ENCODE measurements around the gene CHAD. TPM values are rescaled to one million over a fixed set of nuclear protein-coding genes. Genes with fewer than 3 reads are reported as not detected.

The CHAD gene
- total and polyA plus RNA-seq, 2 of the 13 experiments (the other 11 are each of a cell fraction or from before 2014, with no cell fraction given), result 1.4 TPM; not detected in 1

DNA sequence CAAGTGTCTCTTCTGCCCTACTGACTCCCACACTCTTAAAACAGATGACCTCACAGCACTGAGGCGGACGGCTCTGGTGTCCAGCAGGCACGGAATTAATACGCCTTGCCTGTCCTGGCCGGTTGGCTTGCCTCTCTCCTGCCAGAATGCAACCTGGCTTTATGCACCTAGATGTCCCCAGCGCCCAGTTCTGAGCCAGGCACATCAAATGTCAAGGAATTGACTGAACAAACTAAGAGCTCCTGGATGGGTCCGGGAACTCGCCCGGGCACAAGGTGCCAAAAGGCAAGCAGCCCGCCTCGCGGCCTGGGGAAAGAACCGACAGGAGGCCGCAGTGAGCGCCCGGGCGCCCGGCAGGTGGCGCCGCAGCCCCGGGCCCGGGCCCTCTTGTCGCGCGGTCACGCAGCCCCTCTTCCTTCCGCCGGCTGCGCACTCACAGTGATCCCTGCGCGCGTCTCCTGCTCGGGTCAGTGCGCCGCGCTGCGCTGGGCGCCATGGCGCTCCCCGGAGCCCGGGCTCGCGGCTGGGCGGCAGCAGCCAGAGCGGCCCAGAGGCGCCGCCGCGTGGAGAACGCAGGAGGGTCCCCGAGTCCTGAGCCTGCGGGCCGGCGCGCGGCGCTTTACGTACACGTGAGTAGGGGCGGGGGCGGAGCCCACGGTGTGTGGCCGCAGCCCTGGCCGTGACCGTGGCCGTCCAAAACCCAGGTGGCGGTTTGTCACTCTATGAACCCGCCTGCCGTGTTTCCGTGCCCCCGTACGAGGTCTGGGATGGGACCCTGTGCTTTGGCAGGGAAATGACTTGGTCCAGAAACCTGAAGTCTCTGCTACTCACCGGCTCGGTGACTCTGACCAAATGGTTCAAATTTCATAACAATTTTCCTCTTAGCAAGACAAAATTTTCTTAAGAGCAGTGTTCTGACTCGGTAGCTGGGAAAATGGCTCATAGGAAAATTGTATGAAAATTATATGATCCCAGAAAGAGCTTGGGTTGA is 10.0 kb upstream of the CHAD start, which contains the start of gene RSAD1 (continued):
- TF ChIP-seq, protein P1, sequence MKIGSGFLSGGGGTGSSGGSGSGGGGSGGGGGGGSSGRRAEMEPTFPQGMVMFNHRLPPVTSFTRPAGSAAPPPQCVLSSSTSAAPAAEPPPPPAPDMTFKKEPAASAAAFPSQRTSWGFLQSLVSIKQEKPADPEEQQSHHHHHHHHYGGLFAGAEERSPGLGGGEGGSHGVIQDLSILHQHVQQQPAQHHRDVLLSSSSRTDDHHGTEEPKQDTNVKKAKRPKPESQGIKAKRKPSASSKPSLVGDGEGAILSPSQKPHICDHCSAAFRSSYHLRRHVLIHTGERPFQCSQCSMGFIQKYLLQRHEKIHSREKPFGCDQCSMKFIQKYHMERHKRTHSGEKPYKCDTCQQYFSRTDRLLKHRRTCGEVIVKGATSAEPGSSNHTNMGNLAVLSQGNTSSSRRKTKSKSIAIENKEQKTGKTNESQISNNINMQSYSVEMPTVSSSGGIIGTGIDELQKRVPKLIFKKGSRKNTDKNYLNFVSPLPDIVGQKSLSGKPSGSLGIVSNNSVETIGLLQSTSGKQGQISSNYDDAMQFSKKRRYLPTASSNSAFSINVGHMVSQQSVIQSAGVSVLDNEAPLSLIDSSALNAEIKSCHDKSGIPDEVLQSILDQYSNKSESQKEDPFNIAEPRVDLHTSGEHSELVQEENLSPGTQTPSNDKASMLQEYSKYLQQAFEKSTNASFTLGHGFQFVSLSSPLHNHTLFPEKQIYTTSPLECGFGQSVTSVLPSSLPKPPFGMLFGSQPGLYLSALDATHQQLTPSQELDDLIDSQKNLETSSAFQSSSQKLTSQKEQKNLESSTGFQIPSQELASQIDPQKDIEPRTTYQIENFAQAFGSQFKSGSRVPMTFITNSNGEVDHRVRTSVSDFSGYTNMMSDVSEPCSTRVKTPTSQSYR (CRISPR knock-in tag; IDR thresholded peaks at IDR 0.05; ENCODE audit: borderline replicate concordance), result peak; percentile 36; the same call in 1 of the 2 replicates
- TF ChIP-seq, protein P2, sequence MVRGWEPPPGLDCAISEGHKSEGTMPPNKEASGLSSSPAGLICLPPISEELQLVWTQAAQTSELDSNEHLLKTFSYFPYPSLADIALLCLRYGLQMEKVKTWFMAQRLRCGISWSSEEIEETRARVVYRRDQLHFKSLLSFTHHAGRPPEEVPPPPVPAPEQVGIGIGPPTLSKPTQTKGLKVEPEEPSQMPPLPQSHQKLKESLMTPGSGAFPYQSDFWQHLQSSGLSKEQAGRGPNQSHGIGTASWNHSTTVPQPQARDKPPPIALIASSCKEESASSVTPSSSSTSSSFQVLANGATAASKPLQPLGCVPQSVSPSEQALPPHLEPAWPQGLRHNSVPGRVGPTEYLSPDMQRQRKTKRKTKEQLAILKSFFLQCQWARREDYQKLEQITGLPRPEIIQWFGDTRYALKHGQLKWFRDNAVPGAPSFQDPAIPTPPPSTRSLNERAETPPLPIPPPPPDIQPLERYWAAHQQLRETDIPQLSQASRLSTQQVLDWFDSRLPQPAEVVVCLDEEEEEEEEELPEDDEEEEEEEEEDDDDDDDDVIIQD (CRISPR knock-in tag; IDR thresholded peaks at IDR 0.05; ENCODE audit: low read depth), result no peak
- TF ChIP-seq GTF2F1 (IDR thresholded peaks at IDR 0.05; ENCODE audit: low read length), result no peak; the same call in 1 of the 2 replicates
- TF ChIP-seq ZNF468 (CRISPR knock-in tag; IDR thresholded peaks at IDR 0.05), result 0 out of 2 replicates have a peak, but pooled peaks have one; percentile 84
- peak; percentile 89 for TF ChIP-seq THAP11 (CRISPR knock-in tag; IDR thresholded peaks at IDR 0.05)
- TF ChIP-seq, protein P3, sequence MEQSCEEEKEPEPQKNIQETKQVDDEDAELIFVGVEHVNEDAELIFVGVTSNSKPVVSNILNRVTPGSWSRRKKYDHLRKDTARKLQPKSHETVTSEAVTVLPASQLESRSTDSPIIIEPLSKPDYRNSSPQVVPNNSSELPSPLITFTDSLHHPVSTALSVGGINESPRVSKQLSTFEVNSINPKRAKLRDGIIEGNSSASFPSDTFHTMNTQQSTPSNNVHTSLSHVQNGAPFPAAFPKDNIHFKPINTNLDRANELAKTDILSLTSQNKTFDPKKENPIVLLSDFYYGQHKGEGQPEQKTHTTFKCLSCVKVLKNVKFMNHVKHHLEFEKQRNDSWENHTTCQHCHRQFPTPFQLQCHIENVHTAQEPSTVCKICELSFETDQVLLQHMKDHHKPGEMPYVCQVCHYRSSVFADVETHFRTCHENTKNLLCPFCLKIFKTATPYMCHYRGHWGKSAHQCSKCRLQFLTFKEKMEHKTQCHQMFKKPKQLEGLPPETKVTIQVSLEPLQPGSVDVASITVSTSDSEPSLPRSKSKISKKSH (CRISPR knock-in tag; IDR thresholded peaks at IDR 0.05; ENCODE audit: borderline replicate concordance), result no peak; the same call in 1 of the 2 replicates
- no peak for TF ChIP-seq ZFP36 (IDR thresholded peaks at IDR 0.05; ENCODE audit: borderline replicate concordance, low read depth, low read length, partially characterized antibody)
- TF ChIP-seq SAP130 (CRISPR knock-in tag; IDR thresholded peaks at IDR 0.05; ENCODE audit: low read depth), result peak; percentile 96
- TF ChIP-seq ZFYVE20 (CRISPR knock-in tag; IDR thresholded peaks at IDR 0.05; ENCODE audit: borderline replicate concordance, low read depth), result 0 out of 2 replicates have a peak, but pooled peaks have one; percentile 70
- TF ChIP-seq NR1H2 (CRISPR knock-in tag; IDR thresholded peaks at IDR 0.05; ENCODE audit: borderline replicate concordance, low read depth), result peak; percentile 66; the same call in 1 of the 2 replicates
- TF ChIP-seq NBN (conservative IDR thresholded peaks at IDR 0.05), result no peak
- no peak for TF ChIP-seq ZNF530 (CRISPR knock-in tag; IDR thresholded peaks at IDR 0.05; ENCODE audit: low read depth)
- TF ChIP-seq, protein P4, sequence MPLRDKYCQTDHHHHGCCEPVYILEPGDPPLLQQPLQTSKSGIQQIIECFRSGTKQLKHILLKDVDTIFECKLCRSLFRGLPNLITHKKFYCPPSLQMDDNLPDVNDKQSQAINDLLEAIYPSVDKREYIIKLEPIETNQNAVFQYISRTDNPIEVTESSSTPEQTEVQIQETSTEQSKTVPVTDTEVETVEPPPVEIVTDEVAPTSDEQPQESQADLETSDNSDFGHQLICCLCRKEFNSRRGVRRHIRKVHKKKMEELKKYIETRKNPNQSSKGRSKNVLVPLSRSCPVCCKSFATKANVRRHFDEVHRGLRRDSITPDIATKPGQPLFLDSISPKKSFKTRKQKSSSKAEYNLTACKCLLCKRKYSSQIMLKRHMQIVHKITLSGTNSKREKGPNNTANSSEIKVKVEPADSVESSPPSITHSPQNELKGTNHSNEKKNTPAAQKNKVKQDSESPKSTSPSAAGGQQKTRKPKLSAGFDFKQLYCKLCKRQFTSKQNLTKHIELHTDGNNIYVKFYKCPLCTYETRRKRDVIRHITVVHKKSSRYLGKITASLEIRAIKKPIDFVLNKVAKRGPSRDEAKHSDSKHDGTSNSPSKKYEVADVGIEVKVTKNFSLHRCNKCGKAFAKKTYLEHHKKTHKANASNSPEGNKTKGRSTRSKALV (CRISPR knock-in tag; IDR thresholded peaks at IDR 0.05), result peak; percentile 99
- TF ChIP-seq SCMH1 (CRISPR knock-in tag; IDR thresholded peaks at IDR 0.05; ENCODE audit: borderline replicate concordance), result no peak
- TF ChIP-seq CC2D1A (CRISPR knock-in tag; IDR thresholded peaks at IDR 0.05), result no peak
- no peak; the same call in 1 of the 2 replicates for TF ChIP-seq ZNF879 (CRISPR knock-in tag; IDR thresholded peaks at IDR 0.05)
- TF ChIP-seq, protein P5, sequence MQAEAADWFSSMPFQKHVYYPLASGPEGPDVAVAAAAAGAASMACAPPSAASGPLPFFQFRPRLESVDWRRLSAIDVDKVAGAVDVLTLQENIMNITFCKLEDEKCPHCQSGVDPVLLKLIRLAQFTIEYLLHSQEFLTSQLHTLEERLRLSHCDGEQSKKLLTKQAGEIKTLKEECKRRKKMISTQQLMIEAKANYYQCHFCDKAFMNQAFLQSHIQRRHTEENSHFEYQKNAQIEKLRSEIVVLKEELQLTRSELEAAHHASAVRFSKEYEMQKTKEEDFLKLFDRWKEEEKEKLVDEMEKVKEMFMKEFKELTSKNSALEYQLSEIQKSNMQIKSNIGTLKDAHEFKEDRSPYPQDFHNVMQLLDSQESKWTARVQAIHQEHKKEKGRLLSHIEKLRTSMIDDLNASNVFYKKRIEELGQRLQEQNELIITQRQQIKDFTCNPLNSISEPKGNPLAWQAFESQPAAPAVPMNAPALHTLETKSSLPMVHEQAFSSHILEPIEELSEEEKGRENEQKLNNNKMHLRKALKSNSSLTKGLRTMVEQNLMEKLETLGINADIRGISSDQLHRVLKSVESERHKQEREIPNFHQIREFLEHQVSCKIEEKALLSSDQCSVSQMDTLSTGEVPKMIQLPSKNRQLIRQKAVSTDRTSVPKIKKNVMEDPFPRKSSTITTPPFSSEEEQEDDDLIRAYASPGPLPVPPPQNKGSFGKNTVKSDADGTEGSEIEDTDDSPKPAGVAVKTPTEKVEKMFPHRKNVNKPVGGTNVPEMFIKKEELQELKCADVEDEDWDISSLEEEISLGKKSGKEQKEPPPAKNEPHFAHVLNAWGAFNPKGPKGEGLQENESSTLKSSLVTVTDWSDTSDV (CRISPR knock-in tag; IDR thresholded peaks at IDR 0.05), result no peak
